ENCODE results near the gene ASB15.

DNA sequence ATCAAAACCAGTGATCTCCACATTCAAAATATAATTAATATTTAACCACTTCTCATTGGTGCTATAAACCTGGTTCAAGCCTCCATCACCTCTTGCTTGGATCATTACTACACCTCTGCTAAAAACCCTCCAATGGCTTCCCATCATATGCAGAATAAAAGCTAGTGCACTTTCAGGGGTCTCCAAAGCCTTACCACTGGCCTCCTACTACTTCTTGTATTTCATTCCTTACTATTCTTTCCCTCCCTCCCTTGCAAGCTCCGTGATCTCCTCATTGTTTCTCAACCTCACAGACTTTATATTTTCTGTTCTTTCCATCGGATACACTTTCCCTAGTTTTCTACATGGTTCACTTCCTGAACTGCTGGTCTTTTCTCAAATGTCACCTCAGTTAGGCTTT, 85.5 kb downstream of the ASB15 start:
- TF ChIP-seq EZH2phosphoT487 (IDR thresholded peaks at IDR 0.05; ENCODE audit: insufficient read depth, low read depth) (no peak), EZH2 (IDR thresholded peaks at IDR 0.05; ENCODE audit: insufficient read depth, poor library complexity, severe bottlenecking) (no peak)
